Measurements from ENCODE around the gene TANGO6.

DNA sequence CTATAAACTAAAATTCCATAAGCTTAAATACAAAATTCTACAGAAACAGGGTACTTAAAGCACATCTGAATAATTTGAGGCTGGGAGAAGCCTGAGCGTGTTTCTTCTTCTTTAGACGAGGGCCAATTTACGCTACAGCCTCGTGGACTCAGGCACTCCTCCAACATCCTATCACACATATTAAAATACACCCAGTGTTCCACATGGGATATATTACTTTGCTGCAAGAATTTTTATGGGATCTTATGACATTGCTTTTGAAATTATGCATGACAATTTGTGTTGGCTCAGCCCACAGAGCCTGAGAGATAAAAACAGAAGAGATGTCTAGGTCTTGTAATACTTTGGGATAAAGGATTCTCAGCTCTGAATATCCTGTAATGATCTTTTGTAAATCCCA lies 3.5 kb upstream of the TANGO6 start:
- TF ChIP-seq CTCF (IDR thresholded peaks at IDR 0.05) (no peak), POLR2A (IDR thresholded peaks at IDR 0.05) (no peak)

Measured in tibial nerve (tissue), 3 donors.